DMS114 treated with DMSO at 0.1 percent for 48 hours (cell line): ENCODE results near the gene BCAS3.

Source experiments
- DNase-seq: peaks from one replicate; lab custom pipeline; 2025; ENCODE audit not compliant: unreplicated experiment; lab: John Stamatoyannopoulos, UW

The BCAS3 gene

GRCh38 chr17:61279476-61280145, 602.0 kb downstream of the BCAS3 start:
- no peak for DNase-seq

- DNase-seq = no peak
These were observed 602.7 kb downstream of the BCAS3 start for GRCh38 chr17:61280338-61280737.

- DNase-seq = no peak
These were observed 603.2 kb downstream of the BCAS3 start for GRCh38 chr17:61280851-61281250.

- no peak for DNase-seq
These were observed 604.7 kb downstream of the BCAS3 start for GRCh38 chr17:61282377-61282776.

- DNase-seq = no peak
These were observed 605.4 kb downstream of the BCAS3 start for GRCh38 chr17:61283043-61283442.

GRCh38 chr17:61284174-61284573, 606.5 kb downstream of the BCAS3 start:
- DNase-seq = no peak

GRCh38 chr17:61284746-61285145, 607.1 kb downstream of the BCAS3 start:
- DNase-seq = no peak

- DNase-seq = no peak
These were observed 608.1 kb downstream of the BCAS3 start for GRCh38 chr17:61285526-61286320.

GRCh38 chr17:61286449-61286848, 608.8 kb downstream of the BCAS3 start:
- DNase-seq = no peak

GRCh38 chr17:61289408-61290385, 612.0 kb downstream of the BCAS3 start:
- no peak for DNase-seq

- no peak for DNase-seq
These were observed 614.0 kb downstream of the BCAS3 start for GRCh38 chr17:61291451-61292285.

GRCh38 chr17:61294286-61294685, 616.6 kb downstream of the BCAS3 start:
- DNase-seq = no peak

GRCh38 chr17:61294777-61295176, 617.1 kb downstream of the BCAS3 start:
- no peak for DNase-seq

- DNase-seq = no peak
These were observed 618.4 kb downstream of the BCAS3 start for GRCh38 chr17:61296058-61296457.

GRCh38 chr17:61299517-61300513, 622.2 kb downstream of the BCAS3 start:
- DNase-seq = no peak

- DNase-seq = no peak
These were observed 625.5 kb downstream of the BCAS3 start for GRCh38 chr17:61302953-61303816.

GRCh38 chr17:61303817-61304096, 626.1 kb downstream of the BCAS3 start:
- no peak for DNase-seq

GRCh38 chr17:61305024-61305423, 627.4 kb downstream of the BCAS3 start:
- DNase-seq = no peak

- DNase-seq = no peak
These were observed 628.4 kb downstream of the BCAS3 start for GRCh38 chr17:61306003-61306402.
